SK-N-SH (cell line): ENCODE data around the gene SNIP1.
"Not testable (repeated sequence)": the region's sequence is repeated elsewhere in the genome, so short reads cannot be mapped to it uniquely, and the experiment has no call there.

Experiments
- FOXJ3 ChIP-seq: sonication (generic); formaldehyde crosslinking; IDR thresholded peaks from 2 replicates; pipeline ENCODE4 v1.5.1; 2020; ENCODE audit warnings: mild to moderate bottlenecking, missing genetic modification reagents
- GABPA ChIP-seq: IDR thresholded peaks from 2 replicates; pipeline ENCODE4 v1.4.0; 2012; ENCODE audit warnings: low read depth, mild to moderate bottlenecking
- MAX ChIP-seq: IDR thresholded peaks from 2 replicates; pipeline ENCODE4 v1.4.0; 2012; ENCODE audit warnings: low read depth
- POLR2AphosphoS5 ChIP-seq: IDR thresholded peaks from 2 replicates; pipeline ENCODE4 v1.6.1; 2012; ENCODE audit warnings: low read depth, low read length
- RAD21 ChIP-seq: IDR thresholded peaks from 2 replicates; pipeline ENCODE4 v1.6.1; 2012; ENCODE audit warnings: mild to moderate bottlenecking, low read length
- REST ChIP-seq: IDR thresholded peaks from 2 replicates; pipeline ENCODE4 v1.6.1; 2012; ENCODE audit warnings: mild to moderate bottlenecking, low read depth, low read length, moderate library complexity
- TAF1 ChIP-seq: IDR thresholded peaks from 2 replicates; pipeline ENCODE4 v1.6.1; 2012; ENCODE audit warnings: low read depth, mild to moderate bottlenecking, low read length, moderate library complexity, borderline replicate concordance
- TF ChIP-seq, protein P1 (sequence below): fragments of 200-600 bp; sonication (generic); IDR thresholded peaks from 2 replicates; pipeline ENCODE4 v1.6.1; 2017; ENCODE audit warnings: antibody characterized with exemption, mild to moderate bottlenecking, moderate library complexity

DNA sequence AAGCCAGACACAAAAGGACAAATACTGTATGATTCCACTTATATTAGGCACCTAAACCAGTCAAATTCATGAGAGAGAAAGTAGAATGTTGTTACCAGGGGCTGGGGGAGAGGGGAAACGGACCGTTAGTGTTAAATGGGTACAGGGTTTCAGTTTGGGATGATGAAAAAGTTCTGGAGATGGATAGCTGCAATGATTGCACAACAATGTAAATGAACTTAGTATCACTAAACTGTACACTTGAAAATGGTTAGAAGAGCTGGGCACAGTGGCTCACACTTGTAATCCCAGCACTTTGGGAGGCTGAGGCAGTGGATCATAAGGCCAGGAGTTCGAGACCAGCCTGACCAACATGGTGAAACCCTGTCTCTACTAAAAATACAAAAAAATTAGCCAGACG, 30.5 kb upstream of the SNIP1 start:
- TF ChIP-seq GABPA; TAF1; POLR2AphosphoS5; RAD21; REST; FOXJ3 (CRISPR knock-in tag); MAX: not testable (repeated sequence)
- TF ChIP-seq, protein P1, sequence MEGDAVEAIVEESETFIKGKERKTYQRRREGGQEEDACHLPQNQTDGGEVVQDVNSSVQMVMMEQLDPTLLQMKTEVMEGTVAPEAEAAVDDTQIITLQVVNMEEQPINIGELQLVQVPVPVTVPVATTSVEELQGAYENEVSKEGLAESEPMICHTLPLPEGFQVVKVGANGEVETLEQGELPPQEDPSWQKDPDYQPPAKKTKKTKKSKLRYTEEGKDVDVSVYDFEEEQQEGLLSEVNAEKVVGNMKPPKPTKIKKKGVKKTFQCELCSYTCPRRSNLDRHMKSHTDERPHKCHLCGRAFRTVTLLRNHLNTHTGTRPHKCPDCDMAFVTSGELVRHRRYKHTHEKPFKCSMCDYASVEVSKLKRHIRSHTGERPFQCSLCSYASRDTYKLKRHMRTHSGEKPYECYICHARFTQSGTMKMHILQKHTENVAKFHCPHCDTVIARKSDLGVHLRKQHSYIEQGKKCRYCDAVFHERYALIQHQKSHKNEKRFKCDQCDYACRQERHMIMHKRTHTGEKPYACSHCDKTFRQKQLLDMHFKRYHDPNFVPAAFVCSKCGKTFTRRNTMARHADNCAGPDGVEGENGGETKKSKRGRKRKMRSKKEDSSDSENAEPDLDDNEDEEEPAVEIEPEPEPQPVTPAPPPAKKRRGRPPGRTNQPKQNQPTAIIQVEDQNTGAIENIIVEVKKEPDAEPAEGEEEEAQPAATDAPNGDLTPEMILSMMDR = not testable (repeated sequence)
